ENCODE measurements around the gene CDKAL1.
"Not testable (repeated sequence)": the region's sequence is repeated elsewhere in the genome, so short reads cannot be mapped to it uniquely, and the experiment has no call there.

CDKAL1 gene

GRCh38 chr6:20751293-20751935 lies 217.2 kb downstream of the CDKAL1 start:
- DNase-seq: no peak

- DNase-seq: no peak
These were observed 221.4 kb downstream of the CDKAL1 start for GRCh38 chr6:20755631-20756030.

GRCh38 chr6:20756584-20757147 lies 222.4 kb downstream of the CDKAL1 start:
- not testable (repeated sequence) for DNase-seq

- DNase-seq: no peak
These were observed 223.5 kb downstream of the CDKAL1 start for GRCh38 chr6:20757761-20758160.

- no peak for DNase-seq
These were observed 229.0 kb downstream of the CDKAL1 start for GRCh38 chr6:20763296-20763695.

GRCh38 chr6:20769631-20770030 lies 235.4 kb downstream of the CDKAL1 start:
- DNase-seq: no peak

GRCh38 chr6:20770773-20771172 lies 236.5 kb downstream of the CDKAL1 start:
- no peak for DNase-seq

GRCh38 chr6:20771409-20771808 lies 237.2 kb downstream of the CDKAL1 start:
- no peak for DNase-seq

GRCh38 chr6:20773822-20774221 lies 239.6 kb downstream of the CDKAL1 start:
- DNase-seq: no peak

- no peak for DNase-seq
These were observed 241.7 kb downstream of the CDKAL1 start for GRCh38 chr6:20775981-20776380.

GRCh38 chr6:20777801-20778200 lies 243.5 kb downstream of the CDKAL1 start:
- DNase-seq: no peak

GRCh38 chr6:20778459-20778858 lies 244.2 kb downstream of the CDKAL1 start:
- no peak for DNase-seq

GRCh38 chr6:20778912-20779311 lies 244.7 kb downstream of the CDKAL1 start:
- DNase-seq: no peak

- no peak for DNase-seq
These were observed 254.9 kb downstream of the CDKAL1 start for GRCh38 chr6:20789162-20789561.

GRCh38 chr6:20790032-20790791 lies 256.0 kb downstream of the CDKAL1 start:
- no peak for DNase-seq

- DNase-seq: no peak
These were observed 256.8 kb downstream of the CDKAL1 start for GRCh38 chr6:20791074-20791473.

- DNase-seq: no peak
These were observed 257.7 kb downstream of the CDKAL1 start for GRCh38 chr6:20791944-20792343.

- DNase-seq: no peak
These were observed 258.9 kb downstream of the CDKAL1 start for GRCh38 chr6:20793174-20793573.

- DNase-seq: no peak
These were observed 263.3 kb downstream of the CDKAL1 start for GRCh38 chr6:20797597-20797996.

GRCh38 chr6:20800229-20800628 lies 266.0 kb downstream of the CDKAL1 start:
- DNase-seq: no peak

GRCh38 chr6:20800653-20801052 lies 266.4 kb downstream of the CDKAL1 start:
- DNase-seq: no peak

GRCh38 chr6:20801595-20801994 lies 267.3 kb downstream of the CDKAL1 start:
- DNase-seq: no peak

- DNase-seq: no peak
These were observed 268.3 kb downstream of the CDKAL1 start for GRCh38 chr6:20802596-20802995.

GRCh38 chr6:20805021-20805420 lies 270.8 kb downstream of the CDKAL1 start:
- DNase-seq: no peak
